ENCODE results near the gene TGFBR3.

DNA sequence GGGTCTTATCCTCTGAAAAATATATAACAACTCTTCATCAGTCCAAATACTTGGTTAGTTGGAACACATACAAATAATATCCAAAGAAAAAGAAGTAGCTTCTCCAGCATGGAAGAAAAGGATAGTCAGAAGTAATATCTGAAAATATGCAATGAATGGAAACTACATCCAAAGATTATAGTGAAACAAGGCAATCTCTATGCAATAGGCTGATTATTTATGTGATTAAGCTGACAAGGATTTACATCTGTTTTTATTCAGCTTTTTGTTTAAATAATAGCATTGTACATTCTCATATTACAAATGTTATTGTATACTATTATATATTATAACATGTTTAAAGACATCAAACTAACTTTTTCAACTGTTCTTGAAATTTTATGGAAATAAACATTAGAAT lies 15.3 kb upstream of the TGFBR3 start:
- TF ChIP-seq EZH2 (IDR thresholded peaks at IDR 0.05; ENCODE audit: insufficient read depth, low read length) = no peak
- TF ChIP-seq, protein P1, sequence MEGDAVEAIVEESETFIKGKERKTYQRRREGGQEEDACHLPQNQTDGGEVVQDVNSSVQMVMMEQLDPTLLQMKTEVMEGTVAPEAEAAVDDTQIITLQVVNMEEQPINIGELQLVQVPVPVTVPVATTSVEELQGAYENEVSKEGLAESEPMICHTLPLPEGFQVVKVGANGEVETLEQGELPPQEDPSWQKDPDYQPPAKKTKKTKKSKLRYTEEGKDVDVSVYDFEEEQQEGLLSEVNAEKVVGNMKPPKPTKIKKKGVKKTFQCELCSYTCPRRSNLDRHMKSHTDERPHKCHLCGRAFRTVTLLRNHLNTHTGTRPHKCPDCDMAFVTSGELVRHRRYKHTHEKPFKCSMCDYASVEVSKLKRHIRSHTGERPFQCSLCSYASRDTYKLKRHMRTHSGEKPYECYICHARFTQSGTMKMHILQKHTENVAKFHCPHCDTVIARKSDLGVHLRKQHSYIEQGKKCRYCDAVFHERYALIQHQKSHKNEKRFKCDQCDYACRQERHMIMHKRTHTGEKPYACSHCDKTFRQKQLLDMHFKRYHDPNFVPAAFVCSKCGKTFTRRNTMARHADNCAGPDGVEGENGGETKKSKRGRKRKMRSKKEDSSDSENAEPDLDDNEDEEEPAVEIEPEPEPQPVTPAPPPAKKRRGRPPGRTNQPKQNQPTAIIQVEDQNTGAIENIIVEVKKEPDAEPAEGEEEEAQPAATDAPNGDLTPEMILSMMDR (IDR thresholded peaks at IDR 0.05; ENCODE audit: insufficient read depth, low read depth, low read length) = no peak

All from astrocyte (in vitro differentiated cells and primary cell).